ENCODE results near the gene PREX1.

DNA sequence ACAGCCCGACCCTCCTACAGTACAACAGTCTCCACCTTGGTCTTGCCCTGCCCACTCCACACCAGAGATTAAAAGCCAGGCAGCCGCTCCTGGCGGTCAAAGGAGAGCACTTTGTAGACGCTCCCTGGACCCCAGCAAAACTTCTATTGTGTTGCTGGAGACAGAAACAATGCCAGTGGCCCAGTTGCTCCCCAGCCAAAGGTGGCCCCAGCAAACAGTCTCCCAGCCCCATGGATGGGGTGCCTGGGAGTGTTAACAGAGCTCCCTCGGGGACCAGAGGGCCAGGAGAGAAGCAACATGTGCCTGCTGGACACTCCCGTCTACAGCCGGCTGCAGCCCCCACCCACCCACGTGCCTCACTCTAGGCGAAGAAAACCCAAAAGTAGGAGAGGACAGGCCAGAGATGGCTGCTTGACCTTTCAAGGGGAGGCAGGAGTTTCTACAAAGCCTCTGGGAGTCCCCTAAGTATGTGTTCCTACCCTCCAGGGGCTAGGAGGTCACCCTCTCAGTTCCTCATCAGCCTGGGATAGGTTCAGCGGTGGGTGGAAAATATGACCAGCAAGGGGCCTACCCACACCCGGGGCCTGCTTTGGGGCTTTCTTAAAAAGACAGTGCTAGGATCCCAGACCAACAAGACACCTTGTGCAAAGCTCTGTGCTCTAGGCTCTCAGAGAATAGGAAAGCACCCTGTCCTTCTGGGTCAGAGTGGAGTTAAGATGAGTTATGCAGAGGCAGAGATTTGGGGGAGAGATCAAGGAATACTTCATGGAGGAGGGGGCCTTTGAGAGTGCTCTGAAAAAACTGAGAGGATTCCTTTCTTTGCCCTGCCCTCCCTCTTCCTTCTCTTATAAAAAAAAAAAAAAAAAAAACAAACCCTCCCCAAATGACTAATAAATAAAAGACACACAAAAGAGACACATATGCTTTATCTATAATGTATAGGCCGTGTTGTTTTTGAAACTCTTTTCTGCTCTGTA is 19.0 kb upstream of the PREX1 start:
- TF ChIP-seq, protein P1, sequence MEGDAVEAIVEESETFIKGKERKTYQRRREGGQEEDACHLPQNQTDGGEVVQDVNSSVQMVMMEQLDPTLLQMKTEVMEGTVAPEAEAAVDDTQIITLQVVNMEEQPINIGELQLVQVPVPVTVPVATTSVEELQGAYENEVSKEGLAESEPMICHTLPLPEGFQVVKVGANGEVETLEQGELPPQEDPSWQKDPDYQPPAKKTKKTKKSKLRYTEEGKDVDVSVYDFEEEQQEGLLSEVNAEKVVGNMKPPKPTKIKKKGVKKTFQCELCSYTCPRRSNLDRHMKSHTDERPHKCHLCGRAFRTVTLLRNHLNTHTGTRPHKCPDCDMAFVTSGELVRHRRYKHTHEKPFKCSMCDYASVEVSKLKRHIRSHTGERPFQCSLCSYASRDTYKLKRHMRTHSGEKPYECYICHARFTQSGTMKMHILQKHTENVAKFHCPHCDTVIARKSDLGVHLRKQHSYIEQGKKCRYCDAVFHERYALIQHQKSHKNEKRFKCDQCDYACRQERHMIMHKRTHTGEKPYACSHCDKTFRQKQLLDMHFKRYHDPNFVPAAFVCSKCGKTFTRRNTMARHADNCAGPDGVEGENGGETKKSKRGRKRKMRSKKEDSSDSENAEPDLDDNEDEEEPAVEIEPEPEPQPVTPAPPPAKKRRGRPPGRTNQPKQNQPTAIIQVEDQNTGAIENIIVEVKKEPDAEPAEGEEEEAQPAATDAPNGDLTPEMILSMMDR (IDR thresholded peaks at IDR 0.05) = no peak
- TF ChIP-seq POLR2AphosphoS5 (IDR thresholded peaks at IDR 0.05; ENCODE audit: low read depth, low read length) = no peak
- TF ChIP-seq TCF7L2 (IDR thresholded peaks at IDR 0.05; ENCODE audit: low read depth, low read length) = no peak; the same call in 1 of the 2 replicates
- TF ChIP-seq, protein P2, sequence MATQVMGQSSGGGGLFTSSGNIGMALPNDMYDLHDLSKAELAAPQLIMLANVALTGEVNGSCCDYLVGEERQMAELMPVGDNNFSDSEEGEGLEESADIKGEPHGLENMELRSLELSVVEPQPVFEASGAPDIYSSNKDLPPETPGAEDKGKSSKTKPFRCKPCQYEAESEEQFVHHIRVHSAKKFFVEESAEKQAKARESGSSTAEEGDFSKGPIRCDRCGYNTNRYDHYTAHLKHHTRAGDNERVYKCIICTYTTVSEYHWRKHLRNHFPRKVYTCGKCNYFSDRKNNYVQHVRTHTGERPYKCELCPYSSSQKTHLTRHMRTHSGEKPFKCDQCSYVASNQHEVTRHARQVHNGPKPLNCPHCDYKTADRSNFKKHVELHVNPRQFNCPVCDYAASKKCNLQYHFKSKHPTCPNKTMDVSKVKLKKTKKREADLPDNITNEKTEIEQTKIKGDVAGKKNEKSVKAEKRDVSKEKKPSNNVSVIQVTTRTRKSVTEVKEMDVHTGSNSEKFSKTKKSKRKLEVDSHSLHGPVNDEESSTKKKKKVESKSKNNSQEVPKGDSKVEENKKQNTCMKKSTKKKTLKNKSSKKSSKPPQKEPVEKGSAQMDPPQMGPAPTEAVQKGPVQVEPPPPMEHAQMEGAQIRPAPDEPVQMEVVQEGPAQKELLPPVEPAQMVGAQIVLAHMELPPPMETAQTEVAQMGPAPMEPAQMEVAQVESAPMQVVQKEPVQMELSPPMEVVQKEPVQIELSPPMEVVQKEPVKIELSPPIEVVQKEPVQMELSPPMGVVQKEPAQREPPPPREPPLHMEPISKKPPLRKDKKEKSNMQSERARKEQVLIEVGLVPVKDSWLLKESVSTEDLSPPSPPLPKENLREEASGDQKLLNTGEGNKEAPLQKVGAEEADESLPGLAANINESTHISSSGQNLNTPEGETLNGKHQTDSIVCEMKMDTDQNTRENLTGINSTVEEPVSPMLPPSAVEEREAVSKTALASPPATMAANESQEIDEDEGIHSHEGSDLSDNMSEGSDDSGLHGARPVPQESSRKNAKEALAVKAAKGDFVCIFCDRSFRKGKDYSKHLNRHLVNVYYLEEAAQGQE (IDR thresholded peaks at IDR 0.05; ENCODE audit: insufficient read depth in 1 of 2, low read depth in 2 of 2, low read length in 1 of 2) = no peak

Measured in Panc1 (cell line).